GM12878 (cell line): ENCODE data around the gene ZACN. TPM values are rescaled to one million over a fixed set of nuclear protein-coding genes. Genes with fewer than 3 reads are reported as not detected.
"Not testable (repeated sequence)": the region's sequence is repeated elsewhere in the genome, so short reads cannot be mapped to it uniquely, and the experiment has no call there.

Source experiments
- ATAC-seq: fragments of 200-7000 bp; cut with Tn5 transposase; 3 replicates; pipeline ENCODE4 v1.9.1; 2020; ENCODE audit warnings: mild to moderate bottlenecking, moderate library complexity
- BruUV-seq: library from RNA; stranded (reverse); fragments of 400-500 nt; replicated peaks from 2 replicates; lab custom pipeline; 2021; lab: Mats Ljungman, UMichigan
- CTCF ChIA-PET: fragments of 300-600 bp; sonication (Branson Sonifier 250); formaldehyde crosslinking; extraction: SDS; loops from one replicate; lab custom pipeline; 2021; ENCODE audit warnings: inconsistent platforms; lab: Yijun Ruan, JAX
- POLR2A ChIA-PET: fragments of 350-600 bp; formaldehyde crosslinking; extraction: SDS; loops from one replicate; lab custom pipeline; 2021; ENCODE audit warnings: inconsistent platforms; lab: Charles Lee
- RAD21 ChIA-PET: fragments of 300-600 bp; sonication (Branson Sonifier 250); formaldehyde crosslinking; loops from one replicate; lab custom pipeline; 2023; ENCODE audit warnings: antibody characterized with exemption; ENCODE audit not compliant: unreplicated experiment; lab: Charles Lee
- SMC1A ChIA-PET: fragments of 300-600 bp; sonication (Branson Sonifier 250); formaldehyde crosslinking; loops from one replicate; lab custom pipeline; 2023; ENCODE audit not compliant: unreplicated experiment, uncharacterized antibody; lab: Charles Lee
- DNase-seq: peaks from one replicate; pipeline ENCODE4 v3.0.0-alpha.2; 2011; ENCODE audit warnings: low read depth, low spot score
- FAIRE-seq: peaks from 3 replicates; lab custom pipeline; 2011; peaks lifted over from hg19 to GRCh38; lab: Jason Lieb, UNC
- H2AFZ ChIP-seq: 2 replicates; pipeline ENCODE4 v1.6.0; 2011; ENCODE audit warnings: low read depth, low read length, control low read depth; ENCODE audit not compliant: control insufficient read depth
- H3K27ac ChIP-seq: 2 replicates; pipeline ENCODE4 v1.5.1; 2011; ENCODE audit warnings: control low read depth; ENCODE audit not compliant: control insufficient read depth, insufficient read depth
- H3K27me3 ChIP-seq, 2 experiments: replicated peaks in 1 of 2; 2 replicates each; pipeline versions ENCODE4 v1.6.0 to v1.6.1; 2011; ENCODE audit warnings: low read length in 1 of 2; ENCODE audit not compliant: control insufficient read depth in 2 of 2, insufficient read depth in 2 of 2
- H3K36me3 ChIP-seq, 2 experiments: 2 replicates each; pipeline ENCODE4 v1.5.1; 2011; ENCODE audit warnings: low read length in 1 of 2; ENCODE audit not compliant: control insufficient read depth in 2 of 2, insufficient read depth in 2 of 2
- H3K4me1 ChIP-seq: 2 replicates; pipeline ENCODE4 v1.6.1; 2011; ENCODE audit warnings: mild to moderate bottlenecking, low read length, moderate library complexity, mixed read lengths; ENCODE audit not compliant: control insufficient read depth, insufficient read depth
- H3K4me2 ChIP-seq: 2 replicates; pipeline ENCODE4 v1.6.0; 2011; ENCODE audit warnings: control low read depth; ENCODE audit not compliant: control insufficient read depth, insufficient read depth
- H3K4me3 ChIP-seq: fragments of 200-600 bp; sonication (generic); 2 replicates; pipeline ENCODE4 v1.5.1; 2016
- H3K79me2 ChIP-seq: 2 replicates; pipeline ENCODE4 v1.6.0; 2011; ENCODE audit warnings: low read length; ENCODE audit not compliant: control insufficient read depth, insufficient read depth
- H3K9ac ChIP-seq: 2 replicates; pipeline ENCODE4 v1.8.0; 2011; ENCODE audit warnings: low read length, control low read depth, mixed read lengths; ENCODE audit not compliant: control insufficient read depth, insufficient read depth
- H3K9me3 ChIP-seq: replicated peaks from 3 replicates; pipeline ENCODE4 v1.5.1; 2011; ENCODE audit warnings: mild to moderate bottlenecking, low read length; ENCODE audit not compliant: control insufficient read depth, insufficient read depth
- H4K20me1 ChIP-seq: 2 replicates; pipeline ENCODE4 v1.6.0; 2011; ENCODE audit not compliant: control insufficient read depth, insufficient read depth
- CREB1 ChIP-seq: IDR thresholded peaks from 2 replicates; pipeline ENCODE4 v1.6.1; 2012; ENCODE audit warnings: low read depth, mild to moderate bottlenecking, inconsistent platforms
- EGR1 ChIP-seq, 2 experiments: IDR thresholded peaks; 1 replicate in 1 of 2; 2 replicates in 1 of 2; pipeline ENCODE4 v1.6.1; 2011 to 2012; ENCODE audit warnings: low read depth in 2 of 2, low read length in 2 of 2, borderline replicate concordance in 1 of 2, mild to moderate bottlenecking in 1 of 2, moderate library complexity in 1 of 2
- HDAC2 ChIP-seq: fragments of 200-600 bp; sonication (generic); IDR thresholded peaks from 2 replicates; pipeline ENCODE4 v1.6.1; 2017
- KDM1A ChIP-seq: fragments of 200-600 bp; sonication (generic); IDR thresholded peaks from 2 replicates; pipeline ENCODE4 v1.6.1; 2016; ENCODE audit warnings: borderline replicate concordance
- KLF5 ChIP-seq: fragments of 450-650 bp; IDR thresholded peaks from 2 replicates; pipeline ENCODE4 v1.6.1; 2014; ENCODE audit warnings: mild to moderate bottlenecking; ENCODE audit not compliant: partially characterized antibody
- MYB ChIP-seq: fragments of 150-350 bp; IDR thresholded peaks from 2 replicates; pipeline ENCODE4 v1.6.1; 2014; ENCODE audit warnings: mild to moderate bottlenecking, low read depth, low read length, borderline replicate concordance
- NKRF ChIP-seq: fragments of 450-650 bp; conservative IDR thresholded peaks from 2 replicates; pipeline ENCODE4 v1.6.1; 2017; ENCODE audit warnings: mild to moderate bottlenecking, moderate library complexity
- NR2F1 ChIP-seq: fragments of 450-650 bp; conservative IDR thresholded peaks from 2 replicates; pipeline ENCODE4 v1.6.1; 2017; ENCODE audit warnings: mild to moderate bottlenecking
- PRDM15 ChIP-seq: fragments of 450-650 bp; formaldehyde crosslinking; IDR thresholded peaks from 2 replicates; pipeline ENCODE4 v1.4.0; 2020; ENCODE audit warnings: mild to moderate bottlenecking, moderate library complexity
- SIN3A ChIP-seq: IDR thresholded peaks from 2 replicates; pipeline ENCODE4 v1.6.1; 2012; ENCODE audit warnings: low read depth, low read length, improper control_type of control experiment
- ZZZ3 ChIP-seq: IDR thresholded peaks from 2 replicates; pipeline ENCODE4 v1.6.1; 2011; ENCODE audit warnings: low read depth; ENCODE audit not compliant: control insufficient read depth, insufficient read length
- WGBS: methylation state at CpG from one replicate; pipeline ENCODE4 v1.1.6; 2016; ENCODE audit warnings: low lambda C conversion rate; ENCODE audit not compliant: insufficient replicate concordance, insufficient coverage; ENCODE audit errors: missing lambda C conversion rate; 5-methylcytosine and 5-hydroxymethylcytosine counted together
- in situ Hi-C: fragments of 300-500 bp; cut with MboI; formaldehyde crosslinking; loops from 9 replicates; pipeline ENCODE4 v1.14.3; 2018; ENCODE audit warnings: mixed read lengths
- intact Hi-C: fragments of 100-400 bp; cut with micrococcal nuclease; formaldehyde crosslinking; loops from one replicate; pipeline ENCODE4 v1.14.2; 2022; ENCODE audit not compliant: unreplicated experiment
- polyA plus RNA-seq, 11 experiments: library from polyadenylated mRNA; depleted of rRNA in 4 of 11; unstranded in 6 of 11; stranded (reverse) in 5 of 11; fragments of >200 nt; fragmentation: Nextera tagmentation in 4 of 11; fragmentation: Illumina TruSeq in 1 of 11; extraction: Ambion mirVana in 4 of 11; extraction: Trizol in 1 of 11; gene quantifications; 1 replicate in 1 of 11; 2 replicates in 10 of 11; pipeline versions ENCODE4 v1.2.1 to v1.2.3, GENCODE V29; 2011 to 2016; ENCODE audit warnings: inconsistent platforms in 2 of 11, missing spikeins in 2 of 11, low read depth in 1 of 11
- total RNA-seq, 4 experiments: library from RNA; depleted of rRNA in 3 of 4; stranded (reverse); fragments of >200 nt in 3 of 4; fragmentation: Illumina TruSeq in 1 of 4; extraction: Trizol in 1 of 4; gene quantifications; 2 replicates each; pipeline versions ENCODE4 v1.2.1 to v1.2.3, GENCODE V29; 2013 to 2021

Gene ZACN
- total and polyA plus RNA-seq, 10 of the 15 experiments (the other 5 are each of a cell fraction or from before 2014, with no cell fraction given), result 0.06 to 11.3 (median 0.47) TPM; not detected in 2

GRCh38 chr17:76056882-76057281, 22.1 kb upstream of the ZACN start (continued):
- no peak for TF ChIP-seq NKRF
- TF ChIP-seq CREB1, result no peak
- TF ChIP-seq SIN3A, result no peak
- TF ChIP-seq KLF5, result no peak
- no peak for TF ChIP-seq PRDM15 (CRISPR knock-in tag)
- TF ChIP-seq MYB, result no peak
- TF ChIP-seq NR2F1, result no peak
- TF ChIP-seq KDM1A, result no peak
- no peak for TF ChIP-seq HDAC2
- no peak for TF ChIP-seq EGR1 (IDR thresholded peaks at IDR 0.05; ENCODE audit: borderline replicate concordance in 1 of 2, low read depth in 2 of 2, low read length in 2 of 2)
- no peak for TF ChIP-seq ZZZ3
- TF ChIP-seq, all 136 proteins: peak for 0

- POLR2A ChIA-PET, H3K4me1 ChIP-seq, H3K27me3 ChIP-seq, FAIRE-seq, H3K27ac ChIP-seq, DNase-seq, intact Hi-C loops, H3K4me3 ChIP-seq, ATAC-seq, H2AFZ ChIP-seq, H3K9me3 ChIP-seq, H3K9ac ChIP-seq, H3K79me2 ChIP-seq, BruUV-seq, in situ Hi-C loops, H3K4me2 ChIP-seq, H4K20me1 ChIP-seq: not testable (repeated sequence)
- H3K36me3 ChIP-seq, result peaks cover 20 to 37% of the 10 kb centered on the region in 2 experiments
- WGBS, result 86% methylated on average over 6 of the region's 6 CpGs
- CTCF ChIA-PET, result interaction anchor here (1.2 to 2.3 kb wide), 2 partner anchors 44 to 62 kb away, joined by 5 to 8 read pairs; no protein-coding TSS in a partner anchor
- SMC1A ChIA-PET, result interaction anchor here (0.7 kb wide), 1 partner anchor 243 kb away, joined by 4 read pairs; no protein-coding TSS in a partner anchor
- RAD21 ChIA-PET, result interaction anchor here (0.6 kb wide), 1 partner anchor 240 kb away, joined by 4 read pairs; no protein-coding TSS in a partner anchor
Observed at GRCh38 chr17:76058264-76058663, 20.7 kb upstream of the ZACN start.
